Lower leg skin (tissue), 3 donors: ENCODE results near the gene TNNI2.

Source experiments
- CTCF ChIP-seq, 3 donors: fragments of 450-650 bp; IDR thresholded peaks; one replicate each; pipeline ENCODE4 v1.5.1; 2016; ENCODE audit warnings: antibody characterized with exemption in 3 of 3, mild to moderate bottlenecking in 3 of 3, moderate library complexity in 2 of 3
- POLR2A ChIP-seq, 2 donors: fragments of 450-650 bp; IDR thresholded peaks; one replicate each; pipeline ENCODE4 v1.6.1; 2016 to 2017; ENCODE audit warnings: antibody characterized with exemption in 2 of 2, mild to moderate bottlenecking in 1 of 2, moderate library complexity in 1 of 2

GRCh38 chr11:1871531-1871930, 32.8 kb downstream of the TNNI2 start:
- TF ChIP-seq POLR2A (IDR thresholded peaks at IDR 0.05) (no peak), CTCF (IDR thresholded peaks at IDR 0.05) (no peak)
